GM23248 (cell line): ENCODE results near the gene SULT1E1. TPM values are rescaled to one million over a fixed set of nuclear protein-coding genes. Genes with fewer than 3 reads are reported as not detected.

Experiments used
- DNase-seq: peaks from one replicate; pipeline ENCODE4 v3.0.0-alpha.2; 2015
- H2AFZ ChIP-seq: fragments of 200-600 bp; sonication (generic); 2 replicates; pipeline ENCODE4 v1.6.1; 2016; ENCODE audit warnings: antibody characterized with exemption
- H3F3A ChIP-seq: fragments of 200-600 bp; sonication (generic); 2 replicates; pipeline ENCODE4 v1.6.1; 2016; ENCODE audit warnings: mild to moderate bottlenecking, antibody characterized with exemption, mixed run types; ENCODE audit not compliant: insufficient read depth
- H3K27ac ChIP-seq: fragments of 200-600 bp; sonication (generic); 2 replicates; pipeline ENCODE4 v1.5.1; 2016; ENCODE audit warnings: mild to moderate bottlenecking
- H3K27me3 ChIP-seq: fragments of 200-600 bp; sonication (generic); replicated peaks from 2 replicates; pipeline ENCODE4 v1.6.1; 2016; ENCODE audit warnings: mild to moderate bottlenecking; ENCODE audit not compliant: insufficient read depth
- H3K36me3 ChIP-seq: fragments of 200-600 bp; sonication (generic); 2 replicates; pipeline ENCODE4 v1.6.1; 2016; ENCODE audit warnings: low read depth, mild to moderate bottlenecking
- H3K4me1 ChIP-seq: fragments of 200-600 bp; sonication (generic); 2 replicates; pipeline ENCODE4 v1.6.1; 2016; ENCODE audit warnings: mild to moderate bottlenecking; ENCODE audit not compliant: insufficient read depth
- H3K4me2 ChIP-seq: fragments of 200-600 bp; sonication (generic); one replicate; pipeline ENCODE4 v1.6.1; 2016; ENCODE audit warnings: mild to moderate bottlenecking; ENCODE audit not compliant: unreplicated experiment
- H3K4me3 ChIP-seq: fragments of 200-600 bp; sonication (generic); 2 replicates; pipeline ENCODE4 v1.5.1; 2016; ENCODE audit warnings: mild to moderate bottlenecking
- H3K79me2 ChIP-seq: fragments of 200-600 bp; sonication (generic); 2 replicates; pipeline ENCODE4 v1.6.1; 2016; ENCODE audit warnings: mild to moderate bottlenecking; ENCODE audit not compliant: insufficient read depth
- H3K9ac ChIP-seq: fragments of 200-600 bp; sonication (generic); 2 replicates; pipeline ENCODE4 v1.6.1; 2016; ENCODE audit warnings: mild to moderate bottlenecking
- H3K9me2 ChIP-seq: fragments of 200-600 bp; sonication (generic); 2 replicates; pipeline ENCODE4 v1.6.1; 2016; ENCODE audit warnings: mixed run types, mild to moderate bottlenecking, moderate library complexity; ENCODE audit not compliant: insufficient read depth
- H3K9me3 ChIP-seq: fragments of 200-600 bp; sonication (generic); one replicate; pipeline ENCODE4 v1.6.1; 2017; ENCODE audit warnings: low read depth
- H4K20me1 ChIP-seq: fragments of 200-600 bp; sonication (generic); 2 replicates; pipeline ENCODE4 v1.6.0; 2016; ENCODE audit not compliant: insufficient read depth
- EZH2 ChIP-seq: fragments of 200-600 bp; sonication (generic); IDR thresholded peaks from 2 replicates; pipeline ENCODE4 v1.6.1; 2018; ENCODE audit warnings: antibody characterized with exemption, mild to moderate bottlenecking; ENCODE audit not compliant: insufficient read depth, poor library complexity, severe bottlenecking
- EZH2phosphoT487 ChIP-seq: fragments of 200-600 bp; sonication (generic); IDR thresholded peaks from 2 replicates; pipeline ENCODE4 v1.6.1; 2018; ENCODE audit warnings: antibody characterized with exemption, moderate library complexity, mild to moderate bottlenecking, low read depth; ENCODE audit not compliant: insufficient read depth
- WGBS, 2 experiments: methylation state at CpG; one replicate each; pipeline ENCODE4 v1.1.6; 2015 to 2017; ENCODE audit warnings: low lambda C conversion rate in 2 of 2, low coverage in 1 of 2; ENCODE audit errors: missing lambda C conversion rate in 2 of 2; 5-methylcytosine and 5-hydroxymethylcytosine counted together
- in situ Hi-C: fragments of 300-500 bp; cut with MboI; formaldehyde crosslinking; loops from 2 replicates; pipeline ENCODE4 v1.15.0; 2020
- polyA plus RNA-seq: library from polyadenylated mRNA; unstranded; fragments of >200 nt; fragmentation: Nextera tagmentation; extraction: Ambion mirVana; gene quantifications from 2 replicates; pipeline ENCODE4 v1.2.1, GENCODE V29; 2016
- total RNA-seq: library from RNA; depleted of rRNA; stranded (reverse); fragments of >200 nt; shearing (Covaris generic); gene quantifications from 2 replicates; pipeline ENCODE4 v1.2.3, GENCODE V29; 2014

The SULT1E1 gene
- total and polyA plus RNA-seq, 2 experiments from 2014 or later = not detected

GRCh38 chr4:69838977-69839376, 21.0 kb downstream of the SULT1E1 start:
- Histone ChIP-seq H3F3A (no peaks in the 10 kb centered on the region), H4K20me1 (no peaks in the 10 kb centered on the region), H3K27ac (no peak overlapping the region), H3K9ac (no peak overlapping the region), H3K79me2 (no peaks in the 10 kb centered on the region), H2AFZ (no peak overlapping the region), H3K4me3 (no peak overlapping the region), H3K27me3 (0 out of 2 replicates have a peak, but pooled peaks cover under 1% of the 10 kb centered on the region), H3K4me2 (no peak overlapping the region), H3K9me2 (no peaks in the 10 kb centered on the region), H3K4me1 (no peaks in the 10 kb centered on the region), H3K9me3 (no peaks in the 10 kb centered on the region), H3K36me3 (no peaks in the 10 kb centered on the region)
- TF ChIP-seq EZH2 (no peak), EZH2phosphoT487 (no peak)
- DNase-seq = no peak
- 25 to 34% methylated on average over 2 of the region's 2 CpGs for WGBS, 2 experiments
- in situ Hi-C loops = no loop called here

GRCh38 chr4:69836287-69836686, 23.7 kb downstream of the SULT1E1 start:
- in situ Hi-C loops = no loop called here
- Histone ChIP-seq H3K4me2 (no peak overlapping the region), H3K27ac (no peak overlapping the region)

GRCh38 chr4:69835766-69836165, 24.2 kb downstream of the SULT1E1 start:
- H4K20me1 ChIP-seq = no peaks in the 10 kb centered on the region
- no peaks in the 10 kb centered on the region for H3K79me2 ChIP-seq
- H3K4me2 ChIP-seq = no peak overlapping the region
- no peak overlapping the region for H2AFZ ChIP-seq
- no peak for TF ChIP-seq EZH2
- TF ChIP-seq EZH2phosphoT487 = no peak
- H3K27me3 ChIP-seq = peaks cover 10% of the 10 kb centered on the region
- H3K9ac ChIP-seq = no peak overlapping the region
- H3K9me2 ChIP-seq = no peaks in the 10 kb centered on the region
- H3K9me3 ChIP-seq = no peaks in the 10 kb centered on the region
- in situ Hi-C loops = no loop called here
- H3K36me3 ChIP-seq = no peaks in the 10 kb centered on the region
- H3K27ac ChIP-seq = no peak overlapping the region
- DNase-seq = no peak
- H3K4me3 ChIP-seq = no peak overlapping the region
- WGBS, 2 experiments = 32 to 41% methylated on average over 1 of the region's 1 CpG
- H3K4me1 ChIP-seq = no peaks in the 10 kb centered on the region
- no peaks in the 10 kb centered on the region for H3F3A ChIP-seq

More at GRCh38 chr4:69836287-69836686, 23.7 kb downstream of the SULT1E1 start:
- Histone ChIP-seq H3K36me3 (no peaks in the 10 kb centered on the region), H3F3A (no peaks in the 10 kb centered on the region), H3K9me2 (no peaks in the 10 kb centered on the region), H4K20me1 (no peaks in the 10 kb centered on the region), H3K9ac (no peak overlapping the region), H3K4me1 (no peaks in the 10 kb centered on the region), H3K9me3 (no peaks in the 10 kb centered on the region), H2AFZ (no peak overlapping the region), H3K4me3 (no peak overlapping the region), H3K27me3 (peaks cover 10% of the 10 kb centered on the region), H3K79me2 (no peaks in the 10 kb centered on the region)
- TF ChIP-seq EZH2 (no peak), EZH2phosphoT487 (no peak)
- DNase-seq = no peak

GRCh38 chr4:69833251-69833650, 26.7 kb downstream of the SULT1E1 start:
- Histone ChIP-seq H3K9me2 (no peaks in the 10 kb centered on the region), H3K36me3 (no peaks in the 10 kb centered on the region), H3K27me3 (peaks cover 10% of the 10 kb centered on the region), H3F3A (no peaks in the 10 kb centered on the region), H3K4me3 (no peak overlapping the region), H3K9ac (no peak overlapping the region), H3K4me1 (no peaks in the 10 kb centered on the region), H3K27ac (no peak overlapping the region), H3K79me2 (no peaks in the 10 kb centered on the region), H4K20me1 (no peaks in the 10 kb centered on the region), H2AFZ (no peak overlapping the region), H3K9me3 (no peaks in the 10 kb centered on the region), H3K4me2 (no peak overlapping the region)
- TF ChIP-seq EZH2 (no peak), EZH2phosphoT487 (no peak)
- 89 to 100% methylated on average over 1 of the region's 1 CpG for WGBS, 2 experiments
- DNase-seq = no peak
- in situ Hi-C loops = no loop called here

GRCh38 chr4:69832326-69833030, 27.5 kb downstream of the SULT1E1 start:
- H4K20me1 ChIP-seq = no peaks in the 10 kb centered on the region
- H3K9ac ChIP-seq = no peak overlapping the region
- H3K27ac ChIP-seq = no peak overlapping the region
- no peaks in the 10 kb centered on the region for H3F3A ChIP-seq
- peaks cover 10% of the 10 kb centered on the region for H3K27me3 ChIP-seq
- in situ Hi-C loops = no loop called here
- no peak for DNase-seq
- H3K79me2 ChIP-seq = no peaks in the 10 kb centered on the region
- H3K4me2 ChIP-seq = no peak overlapping the region
- no peak overlapping the region for H2AFZ ChIP-seq
- no peaks in the 10 kb centered on the region for H3K36me3 ChIP-seq
- 57 to 58% methylated on average over 10 of the region's 10 CpGs for WGBS, 2 experiments
- H3K9me2 ChIP-seq = no peaks in the 10 kb centered on the region
- no peaks in the 10 kb centered on the region for H3K4me1 ChIP-seq
- no peaks in the 10 kb centered on the region for H3K9me3 ChIP-seq
- no peak overlapping the region for H3K4me3 ChIP-seq
- TF ChIP-seq EZH2phosphoT487 (no peak), EZH2 (no peak)
